ENCODE measurements around the gene ARMC3. TPM values are rescaled to one million over a fixed set of nuclear protein-coding genes. Genes with fewer than 3 reads are reported as not detected.
"Not testable (repeated sequence)": the region's sequence is repeated elsewhere in the genome, so short reads cannot be mapped to it uniquely, and the experiment has no call there.

The ARMC3 gene
- polyA plus RNA-seq, 4 donors = 9.5 to 17.9 (median 12.9) TPM

GRCh38 chr10:23067939-23068775, 140.3 kb downstream of the ARMC3 start:
- peak in 1 of 4 donors; percentile 66 for DNase-seq (ENCODE audit: low read depth in 4 of 4, low spot score in 2 of 4)

GRCh38 chr10:23069019-23069815, 141.4 kb downstream of the ARMC3 start:
- DNase-seq (ENCODE audit: low read depth in 4 of 4, low spot score in 2 of 4) = no peak

DNA sequence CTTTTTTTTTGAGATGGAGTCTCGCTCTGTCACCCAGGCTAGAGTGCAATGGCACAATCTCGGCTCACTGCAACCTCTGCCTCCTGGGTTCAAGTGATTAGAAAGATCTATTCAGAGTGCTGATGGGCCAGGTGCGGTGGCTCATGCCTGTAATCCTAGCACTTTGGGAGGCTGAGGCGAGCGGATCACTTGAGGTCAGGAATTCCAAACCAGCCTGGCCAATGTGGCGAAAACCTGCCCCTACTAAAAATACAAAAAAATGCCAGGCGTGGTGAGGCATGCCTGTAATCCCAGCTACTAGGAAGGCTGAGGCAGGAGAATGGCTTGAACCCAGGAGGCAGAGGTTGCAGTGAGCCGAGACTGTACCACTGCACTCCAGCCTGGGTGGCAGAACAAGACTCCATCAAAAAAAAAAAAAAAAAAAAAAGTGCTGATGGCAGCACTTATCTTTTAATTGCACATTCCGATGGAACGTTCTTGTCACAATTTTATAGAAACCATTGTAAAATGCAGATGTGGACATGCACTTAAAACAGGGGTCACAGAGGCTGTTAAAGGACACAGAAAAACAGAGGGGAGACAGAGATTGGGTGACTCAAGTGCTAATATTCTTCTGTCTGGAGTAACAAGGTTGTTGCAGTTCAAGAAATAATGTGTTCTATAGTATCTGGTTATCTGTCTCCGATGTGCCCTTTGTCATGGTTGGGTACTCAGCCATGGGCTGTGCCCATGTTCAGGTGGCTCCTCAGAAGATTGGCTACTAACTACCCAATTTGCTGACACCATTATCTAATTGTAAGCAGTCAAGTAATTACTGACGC, 142.4 kb downstream of the ARMC3 start:
- not testable (repeated sequence) for DNase-seq (ENCODE audit: low read depth in 4 of 4, low spot score in 2 of 4)

GRCh38 chr10:23070913-23071218, 143.0 kb downstream of the ARMC3 start:
- DNase-seq (ENCODE audit: low read depth in 4 of 4, low spot score in 2 of 4) = no peak

GRCh38 chr10:23072593-23072992, 144.7 kb downstream of the ARMC3 start:
- DNase-seq (ENCODE audit: low read depth in 4 of 4, low spot score in 2 of 4) = not testable (repeated sequence)

DNA sequence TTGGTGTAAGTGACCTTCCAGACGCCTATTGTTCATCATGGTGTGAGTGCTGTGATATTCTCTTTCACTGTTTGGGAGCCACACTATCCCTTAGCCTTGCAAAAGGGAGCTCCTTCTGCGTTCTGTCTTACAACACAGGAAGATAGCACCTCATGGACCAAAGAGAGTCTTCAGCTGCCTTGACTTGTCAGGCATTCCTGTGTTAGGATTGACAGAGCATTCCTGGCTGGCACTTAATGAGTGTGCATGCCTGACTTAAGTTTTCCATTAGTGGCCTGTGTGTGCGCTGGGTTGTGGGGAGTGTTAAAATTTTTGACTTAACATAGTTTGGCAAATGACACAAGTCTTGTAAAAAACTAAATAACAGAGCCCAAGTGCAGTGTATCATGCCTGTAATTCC, 145.7 kb downstream of the ARMC3 start:
- DNase-seq (ENCODE audit: low read depth in 4 of 4, low spot score in 2 of 4) = no peak

DNA sequence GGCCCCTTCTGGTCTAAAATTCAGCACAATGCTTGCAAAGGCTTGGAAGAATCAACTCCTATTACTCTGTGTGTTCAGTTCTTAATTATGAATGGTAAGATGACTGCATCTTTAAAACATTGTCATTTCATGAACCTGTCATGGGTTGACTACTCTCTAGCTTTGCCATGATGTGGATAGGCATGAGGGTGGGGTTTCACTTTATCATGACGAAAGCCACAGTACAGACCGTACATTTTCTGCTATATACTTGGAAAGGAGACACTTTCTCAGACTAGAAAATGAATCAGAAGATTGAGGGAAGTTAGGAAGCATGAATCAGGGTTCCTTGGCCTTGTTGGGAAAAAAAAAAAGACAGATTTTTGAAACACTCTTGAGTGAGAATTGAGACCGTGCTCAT, 147.8 kb downstream of the ARMC3 start:
- no peak for DNase-seq (ENCODE audit: low read depth in 4 of 4, low spot score in 2 of 4)

- no peak for DNase-seq (ENCODE audit: low read depth in 4 of 4, low spot score in 2 of 4)
Observed at GRCh38 chr10:23078114-23078513, 150.3 kb downstream of the ARMC3 start.

GRCh38 chr10:23079700-23080099, 151.8 kb downstream of the ARMC3 start:
- DNase-seq (ENCODE audit: low read depth in 4 of 4, low spot score in 2 of 4) = no peak

- no peak for DNase-seq (ENCODE audit: low read depth in 4 of 4, low spot score in 2 of 4)
Observed at GRCh38 chr10:23080262-23080661, 152.4 kb downstream of the ARMC3 start.

GRCh38 chr10:23081221-23081750, 153.4 kb downstream of the ARMC3 start:
- no peak for DNase-seq (ENCODE audit: low read depth in 4 of 4, low spot score in 2 of 4)

GRCh38 chr10:23081891-23082290, 154.0 kb downstream of the ARMC3 start:
- no peak for DNase-seq (ENCODE audit: low read depth in 4 of 4, low spot score in 2 of 4)

Other genes with a start within 250 kb of the ARMC3 start
- gene PIP4K2A, start 213.5 kb upstream of the ARMC3 start, polyA plus RNA-seq (ENCODE audit: insufficient read length in 4 of 4) = 10 to 100 TPM; 24.6 to 27.9 (median 25.9) TPM
- gene MSRB2, start 167.5 kb downstream of the ARMC3 start, polyA plus RNA-seq (ENCODE audit: insufficient read length in 4 of 4) = 10 to 100 TPM; 42.2 to 52.0 (median 47.2) TPM